Astrocyte (in vitro differentiated cells and primary cell): ENCODE measurements around the gene TMX4. TPM values are rescaled to one million over a fixed set of nuclear protein-coding genes. Genes with fewer than 3 reads are reported as not detected.
A peak's percentile ranks its signal among the peaks of the same experiment; 100 is the strongest.

Experiments
- DNase-seq: peaks from one replicate; pipeline ENCODE4 v3.0.0-alpha.2; 2010; ENCODE audit warnings: low read depth
- FAIRE-seq: peaks from 2 replicates; lab custom pipeline; 2011; peaks lifted over from hg19 to GRCh38; lab: Jason Lieb, UNC
- H2AFZ ChIP-seq: 2 replicates; pipeline ENCODE4 v1.6.0; 2012; ENCODE audit warnings: low read depth, low read length, inconsistent platforms
- H3K27ac ChIP-seq: 2 replicates; pipeline ENCODE4 v1.5.1; 2011; ENCODE audit warnings: low read depth, low read length, inconsistent platforms
- H3K27me3 ChIP-seq: 2 replicates; pipeline ENCODE4 v1.6.0; 2011; ENCODE audit warnings: low read length, inconsistent platforms; ENCODE audit not compliant: insufficient read depth
- H3K36me3 ChIP-seq: 2 replicates; pipeline ENCODE4 v1.5.1; 2011; ENCODE audit warnings: low read length, inconsistent platforms; ENCODE audit not compliant: insufficient read depth
- H3K4me1 ChIP-seq: 2 replicates; pipeline ENCODE4 v1.5.1; 2011; ENCODE audit warnings: low read length, inconsistent platforms; ENCODE audit not compliant: insufficient read depth
- H3K4me2 ChIP-seq: 2 replicates; pipeline ENCODE4 v1.6.0; 2012; ENCODE audit warnings: low read length, inconsistent platforms
- H3K4me3 ChIP-seq: 2 replicates; pipeline ENCODE4 v1.5.1; 2011; ENCODE audit warnings: low read depth, mild to moderate bottlenecking, low read length, inconsistent platforms; ENCODE audit not compliant: insufficient read depth
- H3K79me2 ChIP-seq: 2 replicates; pipeline ENCODE4 v1.6.0; 2012; ENCODE audit warnings: mild to moderate bottlenecking, low read length, inconsistent platforms; ENCODE audit not compliant: insufficient read depth
- H3K9ac ChIP-seq: 2 replicates; pipeline ENCODE4 v1.6.0; 2012; ENCODE audit warnings: mild to moderate bottlenecking, low read length, inconsistent platforms
- H3K9me3 ChIP-seq: 2 replicates; pipeline ENCODE4 v1.5.1; 2012; ENCODE audit warnings: low read depth, mild to moderate bottlenecking, low read length, inconsistent platforms; ENCODE audit not compliant: insufficient read depth
- H4K20me1 ChIP-seq: 2 replicates; pipeline ENCODE4 v1.6.0; 2012; ENCODE audit warnings: low read length, inconsistent platforms; ENCODE audit not compliant: insufficient read depth
- H3K27ac Mint-ChIP-seq: one replicate; pipeline ENCODE4 v1.8.0; 2021; ENCODE audit warnings: mild to moderate bottlenecking, mixed read lengths; ENCODE audit not compliant: unreplicated experiment
- H3K27me3 Mint-ChIP-seq: one replicate; pipeline ENCODE4 v1.8.0; 2021; ENCODE audit warnings: low read depth, mixed read lengths; ENCODE audit not compliant: unreplicated experiment
- H3K36me3 Mint-ChIP-seq: one replicate; pipeline ENCODE4 v1.8.0; 2021; ENCODE audit warnings: low read depth, mixed read lengths; ENCODE audit not compliant: unreplicated experiment
- H3K4me1 Mint-ChIP-seq: one replicate; pipeline ENCODE4 v1.8.0; 2021; ENCODE audit warnings: low read depth, mixed read lengths; ENCODE audit not compliant: unreplicated experiment
- H3K4me3 Mint-ChIP-seq: one replicate; pipeline ENCODE4 v1.8.0; 2021; ENCODE audit warnings: mild to moderate bottlenecking, moderate library complexity, mixed read lengths; ENCODE audit not compliant: unreplicated experiment
- H3K9me3 Mint-ChIP-seq: one replicate; pipeline ENCODE4 v1.8.0; 2021; ENCODE audit warnings: mild to moderate bottlenecking, mixed read lengths; ENCODE audit not compliant: unreplicated experiment
- EZH2 ChIP-seq: IDR thresholded peaks from 2 replicates; pipeline ENCODE4 v1.6.1; 2012; ENCODE audit warnings: mild to moderate bottlenecking, low read length, inconsistent platforms; ENCODE audit not compliant: insufficient read depth
- total RNA-seq: library from RNA; stranded (reverse); gene quantifications from 2 replicates; pipeline ENCODE4 v1.2.1, GENCODE V29; 2021
- TF ChIP-seq, protein P1 (sequence below): IDR thresholded peaks from 2 replicates; pipeline ENCODE4 v1.5.1; 2011; ENCODE audit warnings: low read depth, mild to moderate bottlenecking, inconsistent platforms, low read length, moderate library complexity; ENCODE audit not compliant: insufficient read depth

Gene TMX4
- total RNA-seq, 1 donor from 2014 or later, result 17.3 TPM

GRCh38 chr20:8043687-8044282, 24.2 kb upstream of the TMX4 start:
- H3K36me3 ChIP-seq, result no peaks in the 10 kb centered on the region
- H3K9ac ChIP-seq, result no peak overlapping the region
- Mint-ChIP-seq H3K36me3 (no peaks in the 10 kb centered on the region), H3K27ac (no peak overlapping the region), H3K27me3 (no peaks in the 10 kb centered on the region), H3K4me1 (no peaks in the 10 kb centered on the region), H3K9me3 (no peaks in the 10 kb centered on the region), H3K4me3 (no peak overlapping the region)
- H3K4me1 ChIP-seq, result no peaks in the 10 kb centered on the region
- no peak overlapping the region for H2AFZ ChIP-seq
- H3K79me2 ChIP-seq, result no peaks in the 10 kb centered on the region
- DNase-seq (peak; percentile 23), FAIRE-seq (no peak)
- no peak for TF ChIP-seq EZH2
- TF ChIP-seq, protein P1, sequence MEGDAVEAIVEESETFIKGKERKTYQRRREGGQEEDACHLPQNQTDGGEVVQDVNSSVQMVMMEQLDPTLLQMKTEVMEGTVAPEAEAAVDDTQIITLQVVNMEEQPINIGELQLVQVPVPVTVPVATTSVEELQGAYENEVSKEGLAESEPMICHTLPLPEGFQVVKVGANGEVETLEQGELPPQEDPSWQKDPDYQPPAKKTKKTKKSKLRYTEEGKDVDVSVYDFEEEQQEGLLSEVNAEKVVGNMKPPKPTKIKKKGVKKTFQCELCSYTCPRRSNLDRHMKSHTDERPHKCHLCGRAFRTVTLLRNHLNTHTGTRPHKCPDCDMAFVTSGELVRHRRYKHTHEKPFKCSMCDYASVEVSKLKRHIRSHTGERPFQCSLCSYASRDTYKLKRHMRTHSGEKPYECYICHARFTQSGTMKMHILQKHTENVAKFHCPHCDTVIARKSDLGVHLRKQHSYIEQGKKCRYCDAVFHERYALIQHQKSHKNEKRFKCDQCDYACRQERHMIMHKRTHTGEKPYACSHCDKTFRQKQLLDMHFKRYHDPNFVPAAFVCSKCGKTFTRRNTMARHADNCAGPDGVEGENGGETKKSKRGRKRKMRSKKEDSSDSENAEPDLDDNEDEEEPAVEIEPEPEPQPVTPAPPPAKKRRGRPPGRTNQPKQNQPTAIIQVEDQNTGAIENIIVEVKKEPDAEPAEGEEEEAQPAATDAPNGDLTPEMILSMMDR, result peak; percentile 66
- H3K4me3 ChIP-seq, result no peak overlapping the region
- H3K27ac ChIP-seq, result no peak overlapping the region
- no peaks in the 10 kb centered on the region for H3K27me3 ChIP-seq
- H3K9me3 ChIP-seq, result no peaks in the 10 kb centered on the region
- H4K20me1 ChIP-seq, result no peaks in the 10 kb centered on the region
- H3K4me2 ChIP-seq, result no peak overlapping the region

- Histone ChIP-seq H3K4me2 (no peak overlapping the region), H3K79me2 (no peaks in the 10 kb centered on the region), H3K36me3 (no peaks in the 10 kb centered on the region), H3K27me3 (no peaks in the 10 kb centered on the region), H4K20me1 (no peaks in the 10 kb centered on the region), H3K9ac (no peak overlapping the region), H2AFZ (no peak overlapping the region), H3K4me1 (no peaks in the 10 kb centered on the region), H3K9me3 (no peaks in the 10 kb centered on the region), H3K27ac (no peak overlapping the region), H3K4me3 (no peak overlapping the region)
- Mint-ChIP-seq H3K9me3 (no peaks in the 10 kb centered on the region), H3K27me3 (no peaks in the 10 kb centered on the region), H3K36me3 (no peaks in the 10 kb centered on the region), H3K27ac (no peak overlapping the region), H3K4me3 (no peak overlapping the region), H3K4me1 (no peaks in the 10 kb centered on the region)
- TF ChIP-seq, protein P1, result no peak
- no peak for TF ChIP-seq EZH2
- DNase-seq (no peak), FAIRE-seq (no peak)
Measured at GRCh38 chr20:8039042-8039441, 19.5 kb upstream of the TMX4 start.

GRCh38 chr20:8036771-8037170, 17.2 kb upstream of the TMX4 start:
- no peaks in the 10 kb centered on the region for H3K27me3 Mint-ChIP-seq
- no peak overlapping the region for H3K4me3 ChIP-seq
- no peak overlapping the region for H3K9ac ChIP-seq
- H3K27me3 ChIP-seq, result no peaks in the 10 kb centered on the region
- H3K4me2 ChIP-seq, result no peak overlapping the region
- no peaks in the 10 kb centered on the region for H3K79me2 ChIP-seq
- no peak overlapping the region for H3K27ac ChIP-seq
- no peaks in the 10 kb centered on the region for H3K4me1 ChIP-seq
- H3K36me3 Mint-ChIP-seq, result no peaks in the 10 kb centered on the region
- no peaks in the 10 kb centered on the region for H3K9me3 Mint-ChIP-seq
- H3K4me3 Mint-ChIP-seq, result no peak overlapping the region
- DNase-seq (no peak), FAIRE-seq (no peak)
- no peak overlapping the region for H3K27ac Mint-ChIP-seq
- no peaks in the 10 kb centered on the region for H3K36me3 ChIP-seq
- H4K20me1 ChIP-seq, result no peaks in the 10 kb centered on the region
- H2AFZ ChIP-seq, result no peak overlapping the region
- TF ChIP-seq, protein P1, result no peak
- no peak for TF ChIP-seq EZH2
- no peaks in the 10 kb centered on the region for H3K4me1 Mint-ChIP-seq
- no peaks in the 10 kb centered on the region for H3K9me3 ChIP-seq
